ENCODE results near the gene FOSL2.

- no peak for TF ChIP-seq CTCF (conservative IDR thresholded peaks at IDR 0.05; ENCODE audit: low read depth, low read length)
- TF ChIP-seq EZH2 (IDR thresholded peaks at IDR 0.05; ENCODE audit: borderline replicate concordance, low read depth, low read length, poor library complexity, severe bottlenecking), result no peak
Observed at GRCh38 chr2:28349546-28350165, 43.0 kb upstream of the FOSL2 start.

Measured in A673 (cell line).